Globus pallidus (tissue), 1 donor: ENCODE measurements around the gene ERBB4.
A peak's percentile ranks its signal among the peaks of the same experiment; 100 is the strongest.
"Not testable (repeated sequence)": the region's sequence is repeated elsewhere in the genome, so short reads cannot be mapped to it uniquely, and the experiment has no call there.

Source experiments
- DNase-seq: peaks from one replicate; pipeline ENCODE4 v3.0.0-alpha.2; 2015; ENCODE audit warnings: low spot score

ERBB4 gene

DNA sequence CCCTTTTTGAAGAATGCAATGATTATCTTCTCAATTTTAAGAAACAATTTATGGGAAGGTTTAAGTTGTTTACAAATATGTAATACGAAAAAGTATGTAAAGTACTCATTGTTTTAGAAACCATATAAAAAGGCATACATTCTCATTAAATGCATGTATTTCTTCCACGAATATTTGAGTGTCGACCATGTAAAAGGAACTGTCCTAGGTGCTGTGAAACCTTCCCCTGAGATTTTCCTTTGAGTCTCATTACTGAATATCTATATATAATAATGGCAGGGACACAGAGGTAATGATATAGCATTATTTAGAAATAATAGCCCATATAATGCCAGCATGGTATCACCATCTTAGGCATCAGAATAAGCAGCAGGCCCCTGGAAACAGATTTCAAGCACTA lies 239.3 kb downstream of the ERBB4 start:
- no peak for DNase-seq

DNA sequence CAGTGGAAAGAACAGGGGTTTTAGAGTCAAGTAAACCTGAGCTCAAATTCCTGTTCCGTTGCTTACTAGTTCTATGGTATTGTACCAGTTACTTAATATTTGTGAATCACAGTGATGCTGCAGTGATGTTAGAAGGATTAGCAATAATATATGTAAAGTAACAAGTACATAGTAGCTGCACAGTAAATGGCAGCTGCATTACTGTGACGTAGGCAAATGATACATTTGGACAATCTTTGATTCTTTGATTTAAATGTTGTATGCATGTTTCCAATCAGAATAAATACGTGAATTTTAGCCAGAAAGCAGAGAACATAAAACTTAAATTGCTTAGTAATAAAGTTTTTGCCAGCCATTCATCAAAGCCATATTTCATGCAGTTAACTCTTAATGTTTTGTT lies 243.0 kb downstream of the ERBB4 start:
- DNase-seq, result no peak

- DNase-seq, result no peak
Measured at GRCh38 chr2:212294816-212295215, 243.8 kb downstream of the ERBB4 start.

DNA sequence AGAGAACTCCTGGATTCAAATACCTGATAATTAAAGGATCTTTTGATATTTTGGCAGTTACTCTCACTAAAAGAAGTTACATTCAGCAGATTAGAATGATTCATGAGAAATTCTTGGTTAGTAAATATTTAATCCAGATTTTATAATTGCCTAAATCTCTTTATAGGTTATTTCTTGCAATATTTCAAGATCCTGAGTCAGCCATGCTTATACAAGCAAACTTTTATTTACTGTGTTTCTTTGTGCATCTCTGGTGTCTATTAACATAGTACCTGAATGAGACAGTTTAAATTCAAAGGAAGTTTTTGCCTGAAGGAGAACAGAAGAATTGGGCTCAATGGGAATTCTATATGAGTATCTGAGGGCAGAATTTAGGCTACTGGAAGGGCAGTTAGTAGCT lies 249.3 kb downstream of the ERBB4 start:
- DNase-seq, result no peak

DNA sequence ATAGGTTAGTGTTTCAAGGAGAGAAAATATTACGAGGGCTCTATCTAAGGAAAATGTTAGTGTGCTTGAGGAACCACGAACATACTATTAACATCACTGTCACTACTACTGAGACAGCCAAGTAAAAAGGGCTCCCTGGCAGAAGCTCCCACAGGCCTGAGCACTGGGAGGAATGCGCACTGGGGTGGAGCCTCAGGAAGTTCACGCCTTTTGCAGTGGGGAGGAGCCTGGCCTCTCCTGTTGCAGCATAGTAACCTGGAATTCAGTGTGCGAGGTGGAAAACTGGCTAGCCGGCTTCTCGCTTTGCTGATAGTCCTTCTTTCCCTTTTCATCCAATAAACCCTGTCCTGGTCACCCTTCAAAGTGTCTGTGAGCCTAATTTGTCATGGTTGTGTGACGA lies 250.3 kb downstream of the ERBB4 start:
- no peak for DNase-seq

DNA sequence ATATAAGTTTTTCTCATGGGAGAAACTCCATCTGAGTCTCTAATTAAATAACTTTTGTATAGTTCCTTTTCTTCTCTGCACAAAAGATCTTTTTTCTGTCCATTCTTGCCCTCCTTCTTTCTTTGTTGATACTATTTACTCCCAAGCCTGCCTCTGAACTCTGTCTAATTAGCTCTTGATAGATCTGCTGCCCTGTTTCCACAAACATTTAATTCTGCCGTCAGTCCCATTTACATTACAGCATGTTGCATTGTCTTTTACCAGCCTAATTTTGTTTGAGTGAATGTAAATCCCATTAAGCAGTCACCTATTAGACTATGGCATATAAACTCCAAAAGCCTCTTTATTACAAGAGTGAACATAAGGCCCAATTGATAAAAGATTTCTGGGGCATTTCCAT lies 254.4 kb downstream of the ERBB4 start:
- DNase-seq, result no peak

DNA sequence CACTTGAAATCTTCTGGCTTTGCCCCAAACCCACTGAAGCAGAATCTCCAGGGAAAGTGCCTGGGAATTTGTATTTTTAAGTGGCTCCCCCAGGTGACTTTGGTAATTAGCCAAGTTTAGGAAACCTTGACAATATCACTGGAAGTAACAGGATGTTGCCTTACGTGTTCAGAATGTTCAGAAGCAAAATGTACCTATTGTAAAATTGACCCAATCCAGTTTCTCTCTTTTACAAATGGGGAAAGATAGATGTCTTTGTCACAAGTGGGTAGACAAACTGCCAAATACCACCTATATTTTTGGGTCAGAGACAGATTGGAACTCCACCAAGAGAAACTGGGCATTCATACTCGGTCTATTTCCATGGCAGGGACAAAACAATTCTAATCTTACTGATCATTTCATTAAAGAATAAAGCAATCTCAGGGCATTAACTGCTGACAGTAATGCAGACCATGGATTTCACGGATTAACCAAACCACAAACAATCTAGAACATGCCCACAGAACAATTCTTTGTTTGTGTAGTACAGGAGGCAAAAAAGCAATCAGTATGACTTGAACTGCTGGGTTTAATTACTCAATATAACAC lies 255.8 kb downstream of the ERBB4 start:
- no peak for DNase-seq

DNA sequence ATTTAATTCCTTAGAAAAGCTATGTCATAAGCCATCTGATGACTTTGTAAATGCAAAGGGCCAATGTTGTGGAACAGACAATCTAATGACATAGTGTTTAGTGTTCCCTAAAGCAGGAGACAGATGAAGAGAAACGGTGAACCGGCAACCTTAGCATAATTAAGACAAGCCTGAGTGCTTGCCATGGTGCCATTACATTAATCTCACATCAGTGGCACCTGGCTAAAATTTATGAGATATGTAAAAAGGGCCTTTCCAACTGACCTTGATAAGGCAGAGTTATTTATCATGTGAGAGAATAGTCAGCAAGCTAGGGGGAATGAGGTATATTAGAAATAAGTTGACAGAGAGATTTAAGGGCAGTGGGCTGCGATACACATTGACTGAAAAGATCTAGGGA lies 261.8 kb downstream of the ERBB4 start:
- DNase-seq, result no peak

GRCh38 chr2:212274215-212274614 lies 264.4 kb downstream of the ERBB4 start:
- DNase-seq, result no peak

DNA sequence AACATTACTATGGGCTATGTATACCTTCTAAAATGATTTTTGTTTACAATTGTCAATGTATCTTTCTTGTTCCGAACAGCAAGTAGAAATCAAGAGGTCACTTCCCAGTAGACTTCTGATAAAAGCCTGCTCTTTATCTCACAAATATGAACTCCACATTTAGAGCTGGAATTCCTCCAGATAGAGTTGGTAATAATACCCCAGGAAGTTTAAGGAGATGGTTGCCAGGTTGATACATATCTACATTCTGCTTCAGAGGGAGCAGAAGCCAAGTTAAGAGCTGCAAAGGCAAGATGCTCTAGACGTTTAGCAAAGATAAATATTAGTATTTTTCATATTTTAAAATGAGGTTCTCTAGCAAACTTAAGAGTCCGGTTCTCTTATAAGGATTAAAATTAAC lies 267.0 kb downstream of the ERBB4 start:
- no peak for DNase-seq

- no peak for DNase-seq
Measured at GRCh38 chr2:212269005-212269404, 269.6 kb downstream of the ERBB4 start.

- no peak for DNase-seq
Measured at GRCh38 chr2:212266297-212266696, 272.3 kb downstream of the ERBB4 start.

- DNase-seq, result no peak
Measured at GRCh38 chr2:212265777-212266176, 272.8 kb downstream of the ERBB4 start.

- no peak for DNase-seq
Measured at GRCh38 chr2:212264187-212264586, 274.4 kb downstream of the ERBB4 start.

- DNase-seq, result no peak
Measured at GRCh38 chr2:212259226-212259625, 279.4 kb downstream of the ERBB4 start.

GRCh38 chr2:212254339-212254738 lies 284.3 kb downstream of the ERBB4 start:
- DNase-seq, result no peak

DNA sequence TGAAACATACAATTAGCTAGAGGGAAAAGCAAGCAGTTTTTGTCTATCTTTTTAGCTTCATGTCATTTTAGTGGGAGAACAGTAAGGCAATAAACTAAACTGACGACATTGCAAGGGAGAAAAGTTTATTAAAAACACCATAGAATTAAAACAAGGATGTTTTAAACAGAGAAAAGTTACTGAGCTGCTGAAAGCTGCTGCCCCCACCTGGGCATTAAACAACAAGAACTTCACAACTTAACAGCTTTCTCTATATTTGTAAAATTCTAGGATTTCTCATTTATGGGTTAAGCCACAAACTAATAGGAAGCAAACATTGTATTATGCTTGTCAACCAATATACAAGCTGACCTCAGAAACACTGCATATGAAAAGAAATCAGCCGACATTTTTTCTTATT lies 289.2 kb downstream of the ERBB4 start:
- DNase-seq, result no peak

DNA sequence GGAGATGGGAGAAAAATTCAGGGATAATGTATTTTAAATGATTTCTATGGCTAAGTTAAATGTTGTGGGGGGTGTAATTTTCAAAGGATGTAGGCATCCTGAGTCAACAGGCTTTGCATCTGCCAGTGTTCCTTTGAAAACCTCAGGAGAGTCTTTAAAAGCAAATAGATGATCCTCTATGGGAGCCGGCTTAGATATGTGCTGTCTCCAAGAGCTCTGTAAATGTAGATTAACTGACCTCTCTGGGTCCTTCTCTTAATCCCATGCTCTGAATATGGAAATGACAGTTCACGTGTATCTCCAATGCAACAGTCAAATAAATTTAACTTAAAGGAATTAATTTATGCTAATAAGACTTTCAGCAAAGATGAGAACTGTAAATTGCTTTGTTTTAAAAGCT lies 292.7 kb downstream of the ERBB4 start:
- no peak for DNase-seq

GRCh38 chr2:212242724-212243123 lies 295.9 kb downstream of the ERBB4 start:
- DNase-seq, result no peak

DNA sequence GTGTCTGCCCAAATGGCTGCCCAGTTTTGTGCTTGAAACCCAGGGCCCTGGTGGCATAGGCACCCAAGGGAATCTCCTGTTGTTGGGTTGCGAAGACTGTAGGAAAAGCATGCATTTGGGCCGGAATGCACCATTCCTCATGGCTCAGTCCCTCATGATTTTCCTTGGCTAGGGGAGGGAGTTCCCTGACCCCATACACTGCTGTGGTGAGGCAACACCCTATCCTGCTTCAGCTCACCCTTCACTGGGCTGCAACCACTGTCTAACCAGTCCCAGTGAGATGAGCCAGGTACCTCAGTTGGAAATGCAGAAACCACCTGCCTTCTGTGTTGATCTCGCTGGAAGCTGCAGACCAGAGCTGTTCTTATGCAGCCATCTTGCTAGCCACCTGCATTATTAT lies 300.4 kb downstream of the ERBB4 start:
- not testable (repeated sequence) for DNase-seq

- DNase-seq, result no peak
Measured at GRCh38 chr2:212237350-212238095, 301.1 kb downstream of the ERBB4 start.

GRCh38 chr2:212228743-212229171 lies 309.8 kb downstream of the ERBB4 start:
- no peak for DNase-seq

DNA sequence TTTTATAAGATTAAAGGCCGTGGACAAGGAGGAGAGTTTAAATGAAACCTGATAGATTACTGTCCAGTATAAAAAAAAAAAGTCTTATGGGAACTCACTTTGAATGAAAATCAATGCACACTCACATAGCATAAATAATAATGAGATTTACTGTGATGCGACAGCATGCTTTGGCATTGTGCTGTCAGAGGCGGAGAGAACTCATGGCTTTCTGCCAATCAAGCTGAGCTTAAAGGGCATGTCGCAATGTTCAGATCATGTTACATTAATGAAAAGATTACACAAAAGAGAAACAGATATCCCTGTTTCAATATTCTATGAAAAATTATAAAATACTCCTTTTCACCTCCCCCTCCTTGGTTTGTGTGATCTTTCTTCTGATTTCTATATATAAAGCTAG lies 310.8 kb downstream of the ERBB4 start:
- peak; percentile 41 for DNase-seq

GRCh38 chr2:212226114-212226513 lies 312.5 kb downstream of the ERBB4 start:
- DNase-seq, result no peak
